CD14-positive monocyte (primary cell): ENCODE measurements around the gene RCN2. TPM values are rescaled to one million over a fixed set of nuclear protein-coding genes. Genes with fewer than 3 reads are reported as not detected.

ENCODE experiments used
- DNase-seq, 3 donors: peaks; one replicate each; pipeline ENCODE4 v3.0.0-alpha.2; 2011 to 2022
- H2AFZ ChIP-seq: 2 replicates; pipeline ENCODE4 v1.6.0; 2012; ENCODE audit warnings: mild to moderate bottlenecking, low read depth, low read length, inconsistent platforms; ENCODE audit not compliant: insufficient read depth, poor library complexity, severe bottlenecking
- H3K27ac ChIP-seq, 2 donors: 1 replicate in 1 of 2; 2 replicates in 1 of 2; pipeline ENCODE4 v1.5.1; 2012 to 2013; ENCODE audit warnings: low read length in 2 of 2, control low read depth in 1 of 2, inconsistent platforms in 1 of 2, low read depth in 1 of 2, mild to moderate bottlenecking in 1 of 2
- H3K27me3 ChIP-seq, 2 donors: one replicate each; pipeline versions ENCODE4 v1.6.0 to v1.6.1; 2011 to 2013; ENCODE audit warnings: low read length in 2 of 2; ENCODE audit not compliant: control insufficient read depth in 2 of 2, insufficient read depth in 2 of 2
- H3K36me3 ChIP-seq, 2 donors: replicated peaks in 1 of 2; 1 replicate in 1 of 2; 2 replicates in 1 of 2; pipeline versions ENCODE4 v1.5.1 to v1.6.1; 2012 to 2013; ENCODE audit warnings: low read length in 2 of 2, control low read depth in 1 of 2, inconsistent platforms in 1 of 2, mild to moderate bottlenecking in 1 of 2; ENCODE audit not compliant: insufficient read depth in 2 of 2, control insufficient read depth in 1 of 2
- H3K4me1 ChIP-seq, 2 donors: 1 replicate in 1 of 2; 2 replicates in 1 of 2; pipeline versions ENCODE4 v1.5.1 to v1.6.1; 2012 to 2013; ENCODE audit warnings: low read length in 2 of 2, control low read depth in 1 of 2, inconsistent platforms in 1 of 2, mild to moderate bottlenecking in 1 of 2, moderate library complexity in 1 of 2; ENCODE audit not compliant: insufficient read depth in 2 of 2, control insufficient read depth in 1 of 2
- H3K4me2 ChIP-seq: replicated peaks from 2 replicates; pipeline ENCODE3; 2012; ENCODE audit warnings: low read length, moderate library complexity, mild to moderate bottlenecking; ENCODE audit not compliant: poor library complexity, severe bottlenecking; ENCODE audit errors: extremely low read depth
- H3K4me3 ChIP-seq, 3 experiments: fragments of 200-600 bp in 1 of 3; sonication (generic) in 1 of 3; replicated peaks in 1 of 3; 1 replicate in 2 of 3; 2 replicates in 1 of 3; pipeline ENCODE4 v1.5.1; 2011 to 2013; ENCODE audit warnings: low read length in 3 of 3, mild to moderate bottlenecking in 3 of 3, control low read depth in 2 of 3, low read depth in 2 of 3, inconsistent platforms in 1 of 3, moderate library complexity in 1 of 3
- H3K79me2 ChIP-seq: 2 replicates; pipeline ENCODE4 v1.6.0; 2012; ENCODE audit warnings: mild to moderate bottlenecking, control low read depth, inconsistent platforms, low read length, moderate library complexity; ENCODE audit not compliant: insufficient read depth
- H3K9ac ChIP-seq: 2 replicates; pipeline ENCODE4 v1.6.0; 2017; ENCODE audit warnings: low read length, mild to moderate bottlenecking; ENCODE audit not compliant: insufficient read depth, poor library complexity, severe bottlenecking
- H3K9me3 ChIP-seq, 2 donors: replicated peaks in 1 of 2; 1 replicate in 1 of 2; 2 replicates in 1 of 2; pipeline versions ENCODE4 v1.5.1 to v1.6.1; 2012 to 2013; ENCODE audit warnings: low read length in 2 of 2, control low read depth in 1 of 2; ENCODE audit not compliant: control insufficient read depth in 1 of 2, insufficient read depth in 1 of 2
- H4K20me1 ChIP-seq: 2 replicates; pipeline ENCODE4 v1.6.0; 2012; ENCODE audit warnings: mild to moderate bottlenecking, low read length, control low read depth, moderate library complexity; ENCODE audit not compliant: insufficient read depth
- H3K27ac Mint-ChIP-seq, 7 donors: one replicate each; pipeline ENCODE4 v1.8.0; 2020; ENCODE audit warnings: mild to moderate bottlenecking in 7 of 7, mixed read lengths in 7 of 7, moderate library complexity in 6 of 7, inconsistent platforms in 2 of 7
- H3K27me3 Mint-ChIP-seq, 3 donors: one replicate each; pipeline ENCODE4 v1.8.0; 2021 to 2022; ENCODE audit warnings: low read depth in 3 of 3, mild to moderate bottlenecking in 3 of 3, mixed read lengths in 3 of 3, moderate library complexity in 3 of 3, inconsistent platforms in 1 of 3
- H3K36me3 Mint-ChIP-seq, 2 donors: one replicate each; pipeline ENCODE4 v1.8.0; 2020; ENCODE audit warnings: mixed read lengths in 2 of 2, inconsistent platforms in 1 of 2, mild to moderate bottlenecking in 1 of 2
- H3K4me1 Mint-ChIP-seq: one replicate; pipeline ENCODE4 v1.8.0; 2020; ENCODE audit warnings: mild to moderate bottlenecking, mixed read lengths
- H3K4me3 Mint-ChIP-seq, 2 donors: one replicate each; pipeline ENCODE4 v1.8.0; 2020; ENCODE audit warnings: mild to moderate bottlenecking in 2 of 2, mixed read lengths in 2 of 2, moderate library complexity in 1 of 2
- H3K9me3 Mint-ChIP-seq, 7 donors: one replicate each; pipeline ENCODE4 v1.8.0; 2020 to 2022; ENCODE audit warnings: mixed read lengths in 7 of 7, mild to moderate bottlenecking in 6 of 7, moderate library complexity in 6 of 7, inconsistent platforms in 2 of 7
- WGBS: methylation state at CpG from one replicate; pipeline ENCODE4 v1.1.5; 2013; ENCODE audit warnings: missing lambda C conversion rate; ENCODE audit not compliant: insufficient coverage; 5-methylcytosine and 5-hydroxymethylcytosine counted together
- intact Hi-C, 2 donors: fragments of 100-400 bp; cut with micrococcal nuclease; formaldehyde crosslinking; loops; one replicate each; pipeline versions ENCODE4 v1.15.0 to v1.15.1; 2023
- polyA plus RNA-seq, 3 donors: library from polyadenylated mRNA; depleted of rRNA in 1 of 3; unstranded in 2 of 3; stranded (reverse) in 1 of 3; fragments of 300-500 nt in 2 of 3; fragments of >200 nt in 1 of 3; fragmentation: Illumina TruSeq in 2 of 3; gene quantifications; 1 replicate in 2 of 3; 2 replicates in 1 of 3; pipeline ENCODE4 v1.2.3, GENCODE V29; 2012 to 2021
- TF ChIP-seq, protein P1 (sequence below): fragments of 200-600 bp; IDR thresholded peaks from one replicate; pipeline ENCODE4 v1.8.0; 2022; ENCODE audit warnings: antibody characterized with exemption, mild to moderate bottlenecking

The RCN2 gene
- polyA plus RNA-seq, 3 donors = 7.1 to 16.4 (median 13.2) TPM

DNA sequence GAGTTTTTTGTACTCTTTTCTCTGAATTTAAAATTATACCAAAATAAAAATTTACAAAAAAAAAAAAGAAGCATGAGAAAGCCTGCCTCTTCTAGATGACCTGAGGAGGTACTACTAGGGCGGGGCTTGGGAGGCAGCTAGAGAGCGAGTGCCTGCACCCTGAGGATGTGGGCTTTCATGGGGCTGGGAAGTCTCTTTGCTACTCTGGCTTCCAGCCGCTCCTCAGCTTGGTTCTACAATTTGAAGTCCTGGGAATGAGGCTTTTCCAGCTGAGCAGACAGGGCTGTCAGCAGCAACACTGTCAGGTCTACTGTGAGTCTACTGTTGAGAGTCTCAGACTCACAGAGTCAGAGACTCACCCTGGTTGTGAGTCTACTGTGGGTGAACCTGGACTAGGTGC is 55.2 kb downstream of the RCN2 start:
- peaks cover 93% of the 10 kb centered on the region for H3K4me1 Mint-ChIP-seq

DNA sequence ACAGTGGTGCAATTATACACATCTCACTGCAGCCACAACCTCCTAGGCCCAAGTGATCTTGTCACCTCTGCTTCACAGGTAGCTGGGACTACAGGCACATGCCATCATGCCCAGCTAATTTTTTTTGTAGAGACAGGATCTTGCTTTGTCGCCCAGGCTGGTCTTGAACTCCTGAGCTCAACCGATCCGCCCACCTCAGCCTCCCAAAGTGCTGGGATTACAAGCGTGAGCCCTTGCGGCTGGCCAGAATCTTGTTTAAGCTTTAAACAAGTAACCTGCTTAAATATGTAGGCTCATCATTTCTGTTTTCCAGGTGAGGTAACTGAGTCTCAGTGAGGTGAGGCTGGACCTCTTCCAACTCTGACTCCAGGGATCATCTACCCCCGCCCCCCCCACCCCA is 55.7 kb downstream of the RCN2 start:
- peaks cover 93% of the 10 kb centered on the region for H3K4me1 Mint-ChIP-seq

More for the DNA sequence above, 55.2 kb downstream of the RCN2 start:
- H3K27me3 ChIP-seq = no peaks in the 10 kb centered on the region
- H3K9me3 ChIP-seq = no peaks in the 10 kb centered on the region
- H3K4me3 Mint-ChIP-seq = no peak overlapping the region
- H3K36me3 ChIP-seq = no peaks in the 10 kb centered on the region
- TF ChIP-seq, protein P1, sequence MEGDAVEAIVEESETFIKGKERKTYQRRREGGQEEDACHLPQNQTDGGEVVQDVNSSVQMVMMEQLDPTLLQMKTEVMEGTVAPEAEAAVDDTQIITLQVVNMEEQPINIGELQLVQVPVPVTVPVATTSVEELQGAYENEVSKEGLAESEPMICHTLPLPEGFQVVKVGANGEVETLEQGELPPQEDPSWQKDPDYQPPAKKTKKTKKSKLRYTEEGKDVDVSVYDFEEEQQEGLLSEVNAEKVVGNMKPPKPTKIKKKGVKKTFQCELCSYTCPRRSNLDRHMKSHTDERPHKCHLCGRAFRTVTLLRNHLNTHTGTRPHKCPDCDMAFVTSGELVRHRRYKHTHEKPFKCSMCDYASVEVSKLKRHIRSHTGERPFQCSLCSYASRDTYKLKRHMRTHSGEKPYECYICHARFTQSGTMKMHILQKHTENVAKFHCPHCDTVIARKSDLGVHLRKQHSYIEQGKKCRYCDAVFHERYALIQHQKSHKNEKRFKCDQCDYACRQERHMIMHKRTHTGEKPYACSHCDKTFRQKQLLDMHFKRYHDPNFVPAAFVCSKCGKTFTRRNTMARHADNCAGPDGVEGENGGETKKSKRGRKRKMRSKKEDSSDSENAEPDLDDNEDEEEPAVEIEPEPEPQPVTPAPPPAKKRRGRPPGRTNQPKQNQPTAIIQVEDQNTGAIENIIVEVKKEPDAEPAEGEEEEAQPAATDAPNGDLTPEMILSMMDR = no peak
- peak overlapping the region; percentile 34 to 85 for H3K27ac ChIP-seq
- H3K4me3 ChIP-seq = no peak overlapping the region
- no peak overlapping the region for H3K4me2 ChIP-seq
- 47% methylated on average over 3 of the region's 3 CpGs for WGBS
- peaks cover 0 to 2% (median 0%) of the 10 kb centered on the region in 7 donors for H3K9me3 Mint-ChIP-seq
- H3K27ac Mint-ChIP-seq = peak overlapping the region; percentile 35 to 95 (median 81)
- no peak overlapping the region for H3K9ac ChIP-seq
- H2AFZ ChIP-seq = no peak overlapping the region
- no peaks in the 10 kb centered on the region for H3K36me3 Mint-ChIP-seq
- intact Hi-C loops = loop anchor here in 1 of 2 donors (10.0 kb wide), 1 partner anchor 78 kb away; no protein-coding TSS in a partner anchor
- peaks cover 100% of the 10 kb centered on the region in 2 donors for H3K4me1 ChIP-seq
- H3K27me3 Mint-ChIP-seq = peaks cover 0 to 2% (median 0%) of the 10 kb centered on the region in 3 donors
- no peaks in the 10 kb centered on the region for H4K20me1 ChIP-seq
- peaks cover 17% of the 10 kb centered on the region for H3K79me2 ChIP-seq
- DNase-seq = no peak

More for the DNA sequence above, 55.7 kb downstream of the RCN2 start:
- H3K4me1 ChIP-seq = peaks cover 100% of the 10 kb centered on the region in 2 donors
- H3K27ac ChIP-seq = peak overlapping the region; percentile 71 to 85
- H3K9ac ChIP-seq = no peak overlapping the region
- H3K36me3 ChIP-seq = no peaks in the 10 kb centered on the region
- H4K20me1 ChIP-seq = no peaks in the 10 kb centered on the region
- Mint-ChIP-seq H3K36me3 (no peaks in the 10 kb centered on the region), H3K4me3 (no peak overlapping the region), H3K27ac (peak overlapping the region; percentile 52 to 95 (median 81)), H3K27me3 (peaks cover 0 to 5% (median 0%) of the 10 kb centered on the region in 3 donors), H3K9me3 (peaks cover 0 to 3% (median 0%) of the 10 kb centered on the region in 7 donors)
- 100% methylated on average over 5 of the region's 6 CpGs for WGBS
- H3K27me3 ChIP-seq = no peaks in the 10 kb centered on the region
- intact Hi-C loops = loop anchor here in 1 of 2 donors (10.0 kb wide), 1 partner anchor 78 kb away; no protein-coding TSS in a partner anchor
- H3K4me3 ChIP-seq = no peak overlapping the region
- no peaks in the 10 kb centered on the region for H3K9me3 ChIP-seq
- peaks cover 23% of the 10 kb centered on the region for H3K79me2 ChIP-seq
- no peak overlapping the region for H3K4me2 ChIP-seq
- DNase-seq = no peak
- no peak overlapping the region for H2AFZ ChIP-seq
- TF ChIP-seq, protein P1 = no peak
